H1 (cell line): ENCODE results near the gene NRXN3. TPM values are rescaled to one million over a fixed set of nuclear protein-coding genes. Genes with fewer than 3 reads are reported as not detected.

Source experiments
- CTCF ChIA-PET: fragments of 300-600 bp; sonication (Branson Sonifier 250); formaldehyde crosslinking; loops from one replicate; lab custom pipeline; 2021; ENCODE audit not compliant: partially characterized antibody; lab: Charles Lee
- POLR2A ChIA-PET: fragments of 300-600 bp; sonication (Branson Sonifier 250); formaldehyde crosslinking; loops from one replicate; lab custom pipeline; 2021; ENCODE audit warnings: inconsistent platforms; ENCODE audit not compliant: partially characterized antibody; lab: Charles Lee
- DNase-seq, 2 experiments: peaks; one replicate each; pipeline versions ENCODE4 v3.0.0 to v3.0.0-alpha.2; 2010 to 2022; ENCODE audit warnings: low spot score in 2 of 2, low read depth in 1 of 2, mixed read lengths in 1 of 2
- FAIRE-seq: peaks from 2 replicates; lab custom pipeline; 2011; peaks lifted over from hg19 to GRCh38; lab: Jason Lieb, UNC
- H2AFZ ChIP-seq: 2 replicates; pipeline ENCODE4 v1.8.1; 2012; ENCODE audit warnings: low read length, inconsistent platforms
- H2AK5ac ChIP-seq: 2 replicates; pipeline ENCODE4 v1.6.1; 2013; ENCODE audit warnings: low read depth, low read length
- H2BK120ac ChIP-seq: replicated peaks from 2 replicates; pipeline ENCODE3; 2013; ENCODE audit warnings: low read depth, low read length, inconsistent platforms
- H2BK12ac ChIP-seq: 2 replicates; pipeline ENCODE4 v1.6.1; 2013; ENCODE audit warnings: low read depth, low read length
- H2BK15ac ChIP-seq: 2 replicates; pipeline ENCODE4 v1.6.1; 2013; ENCODE audit warnings: low read length
- H2BK20ac ChIP-seq: 2 replicates; pipeline ENCODE4 v1.6.1; 2013; ENCODE audit warnings: low read length
- H2BK5ac ChIP-seq: 2 replicates; pipeline ENCODE4 v1.6.1; 2013; ENCODE audit warnings: low read depth, low read length
- H3K14ac ChIP-seq: 2 replicates; pipeline ENCODE4 v1.6.1; 2013; ENCODE audit warnings: inconsistent platforms; ENCODE audit not compliant: insufficient read length
- H3K18ac ChIP-seq: 2 replicates; pipeline ENCODE4 v1.6.1; 2013; ENCODE audit warnings: low read length; ENCODE audit errors: extremely low read depth
- H3K23ac ChIP-seq: 2 replicates; pipeline ENCODE4 v1.6.1; 2013; ENCODE audit warnings: inconsistent platforms; ENCODE audit not compliant: insufficient read length
- H3K23me2 ChIP-seq: 2 replicates; pipeline ENCODE4 v1.6.1; 2013; ENCODE audit warnings: low read depth, low read length
- H3K27ac ChIP-seq: 2 replicates; pipeline ENCODE4 v1.6.1; 2011; ENCODE audit warnings: low read depth, low read length, inconsistent platforms
- H3K27me3 ChIP-seq, 4 experiments: replicated peaks in 1 of 4; 1 replicate in 1 of 4; 2 replicates in 3 of 4; pipeline versions ENCODE4 v1.6.1 to v1.8.1; 2011 to 2013; ENCODE audit warnings: low read length in 3 of 4, mild to moderate bottlenecking in 3 of 4, inconsistent platforms in 2 of 4, mixed read lengths in 2 of 4, moderate library complexity in 1 of 4; ENCODE audit not compliant: control insufficient read depth in 3 of 4, insufficient read depth in 3 of 4; ENCODE audit errors: extremely low read depth in 1 of 4
- H3K36me3 ChIP-seq, 4 experiments: 2 replicates each; pipeline versions ENCODE4 v1.6.1 to v1.8.1; 2011 to 2013; ENCODE audit warnings: mild to moderate bottlenecking in 4 of 4, low read length in 3 of 4, moderate library complexity in 2 of 4, control low read depth in 1 of 4, inconsistent platforms in 1 of 4; ENCODE audit not compliant: insufficient read depth in 4 of 4, control insufficient read depth in 2 of 4
- H3K4ac ChIP-seq: replicated peaks from 2 replicates; pipeline ENCODE3; 2013; ENCODE audit warnings: low read length, low read depth, mixed read lengths, inconsistent platforms; ENCODE audit not compliant: insufficient read length
- H3K4me1 ChIP-seq, 4 experiments: replicated peaks in 1 of 4; 1 replicate in 1 of 4; 2 replicates in 3 of 4; pipeline versions ENCODE4 v1.6.1 to v1.8.1; 2011 to 2013; ENCODE audit warnings: low read length in 3 of 4, inconsistent platforms in 2 of 4, mixed read lengths in 1 of 4; ENCODE audit not compliant: insufficient read depth in 4 of 4, control insufficient read depth in 3 of 4
- H3K4me2 ChIP-seq, 2 experiments: 2 replicates each; pipeline versions ENCODE4 v1.6.1 to v1.8.1; 2011 to 2013; ENCODE audit warnings: low read depth in 2 of 2, low read length in 2 of 2, control low read depth in 1 of 2, inconsistent platforms in 1 of 2, mild to moderate bottlenecking in 1 of 2; ENCODE audit not compliant: insufficient read depth in 1 of 2
- H3K4me3 ChIP-seq, 4 experiments: fragments of 200-600, 300-600 bp in 1 of 4; sonication (generic), shearing (Covaris generic), sonication (Bioruptor Twin) in 1 of 4; 2 replicates each; pipeline versions ENCODE4 v1.5.1 to v1.8.1; 2011 to 2016; ENCODE audit warnings: low read length in 4 of 4, low read depth in 3 of 4, control low read depth in 2 of 4, inconsistent platforms in 2 of 4, mild to moderate bottlenecking in 2 of 4, mixed read lengths in 1 of 4, moderate library complexity in 1 of 4; ENCODE audit not compliant: insufficient read depth in 2 of 4; ENCODE audit errors: extremely low read depth in 1 of 4
- H3K56ac ChIP-seq: replicated peaks from 2 replicates; pipeline ENCODE3; 2013; ENCODE audit warnings: low read depth, mild to moderate bottlenecking, mixed read lengths, low read length, inconsistent platforms; ENCODE audit not compliant: insufficient read length
- H3K79me1 ChIP-seq: 2 replicates; pipeline ENCODE4 v1.6.1; 2013; ENCODE audit warnings: low read depth, low read length, control low read depth
- H3K79me2 ChIP-seq, 2 experiments: 2 replicates each; pipeline versions ENCODE4 v1.6.1 to v1.8.1; 2012 to 2013; ENCODE audit warnings: low read length in 2 of 2, mild to moderate bottlenecking in 2 of 2, inconsistent platforms in 1 of 2; ENCODE audit not compliant: insufficient read depth in 2 of 2, control insufficient read depth in 1 of 2
- H3K9ac ChIP-seq, 4 experiments: replicated peaks in 1 of 4; 1 replicate in 1 of 4; 2 replicates in 3 of 4; pipeline versions ENCODE4 v1.6.1 to v1.8.1; 2011 to 2013; ENCODE audit warnings: low read depth in 3 of 4, low read length in 3 of 4, control low read depth in 2 of 4, mild to moderate bottlenecking in 2 of 4, moderate library complexity in 2 of 4, inconsistent platforms in 1 of 4; ENCODE audit errors: extremely low read depth in 1 of 4
- H3K9me3 ChIP-seq, 2 experiments: 2 replicates each; pipeline versions ENCODE4 v1.6.1 to v1.8.1; 2012 to 2013; ENCODE audit warnings: mild to moderate bottlenecking in 2 of 2, moderate library complexity in 2 of 2, control low read depth in 1 of 2, inconsistent platforms in 1 of 2, low read depth in 1 of 2, low read length in 1 of 2, mixed read lengths in 1 of 2; ENCODE audit not compliant: insufficient read depth in 2 of 2
- H4K20me1 ChIP-seq, 2 experiments: replicated peaks in 1 of 2; 2 replicates each; pipeline versions ENCODE3 to v1.8.1; 2011 to 2013; ENCODE audit warnings: inconsistent platforms in 2 of 2, low read length in 2 of 2, mild to moderate bottlenecking in 1 of 2; ENCODE audit not compliant: insufficient read depth in 2 of 2, control insufficient read depth in 1 of 2
- H4K5ac ChIP-seq: 2 replicates; pipeline ENCODE4 v1.6.1; 2013; ENCODE audit warnings: low read length, low read depth, mixed read lengths, inconsistent platforms; ENCODE audit not compliant: insufficient read length
- H4K8ac ChIP-seq: 2 replicates; pipeline ENCODE4 v1.8.0; 2013; ENCODE audit warnings: mild to moderate bottlenecking, moderate library complexity, low read length, inconsistent platforms; ENCODE audit not compliant: insufficient read depth; ENCODE audit errors: extremely low read depth
- H4K91ac ChIP-seq: replicated peaks from 2 replicates; pipeline ENCODE3; 2013; ENCODE audit warnings: low read length, mixed read lengths, inconsistent platforms; ENCODE audit not compliant: insufficient read length
- BCL11A ChIP-seq, 2 experiments: IDR thresholded peaks; one replicate each; pipeline ENCODE4 v1.6.1; 2011; ENCODE audit warnings: low read depth in 2 of 2, low read length in 2 of 2, mild to moderate bottlenecking in 2 of 2
- CHD1 ChIP-seq: IDR thresholded peaks from 2 replicates; pipeline ENCODE4 v1.6.1; 2012; ENCODE audit warnings: low read depth, low read length, improper control_type of control experiment
- CREB1 ChIP-seq: IDR thresholded peaks from 2 replicates; pipeline ENCODE4 v1.6.1; 2012; ENCODE audit warnings: inconsistent platforms
- EGR1 ChIP-seq: IDR thresholded peaks from 2 replicates; pipeline ENCODE4 v1.6.1; 2011; ENCODE audit warnings: low read depth, low read length, borderline replicate concordance
- FOSL1 ChIP-seq: IDR thresholded peaks from 2 replicates; pipeline ENCODE4 v1.6.1; 2011; ENCODE audit warnings: mild to moderate bottlenecking, low read depth, low read length, moderate library complexity; ENCODE audit not compliant: insufficient read depth
- HDAC6 ChIP-seq: IDR thresholded peaks from one replicate; pipeline ENCODE4 v1.7.1; 2012; ENCODE audit warnings: low read depth, mild to moderate bottlenecking, inconsistent platforms, low read length, moderate library complexity
- RNF2 ChIP-seq: fragments of 200-900, 300-1000 bp; sonication (generic); IDR thresholded peaks from 2 replicates; pipeline ENCODE4 v1.7.1; 2016; ENCODE audit warnings: borderline replicate concordance, low read depth, mild to moderate bottlenecking, antibody characterized with exemption, low read length; ENCODE audit not compliant: poor library complexity, severe bottlenecking; ENCODE audit errors: missing control alignments
- SIRT6 ChIP-seq: IDR thresholded peaks from one replicate; pipeline ENCODE4 v1.7.1; 2012; ENCODE audit warnings: low read length, inconsistent platforms
- SP4 ChIP-seq: IDR thresholded peaks from 2 replicates; pipeline ENCODE4 v1.6.1; 2012; ENCODE audit warnings: low read length, inconsistent platforms
- SUZ12 ChIP-seq: fragments of 200-600 bp; sonication (generic); IDR thresholded peaks from 2 replicates; pipeline ENCODE4 v1.6.1; 2012; ENCODE audit warnings: mild to moderate bottlenecking, inconsistent platforms, low read length, moderate library complexity, mixed read lengths
- ZNF274 ChIP-seq: IDR thresholded peaks from 2 replicates; pipeline ENCODE4 v1.7.0; 2012; ENCODE audit warnings: low read length, borderline replicate concordance; ENCODE audit errors: extremely low read depth
- WGBS, 2 experiments: shearing (Covaris generic) in 1 of 2; methylation state at CpG; one replicate each; pipeline versions ENCODE4 v1.1.6 to v1.1.7; 2013 to 2015; ENCODE audit warnings: low lambda C conversion rate in 2 of 2, mixed read lengths in 2 of 2, inconsistent platforms in 1 of 2, low coverage in 1 of 2, missing lambda C conversion rate in 1 of 2; ENCODE audit not compliant: insufficient replicate concordance in 2 of 2, insufficient coverage in 1 of 2, insufficient read length in 1 of 2; ENCODE audit errors: extremely low coverage in 1 of 2, missing lambda C conversion rate in 1 of 2; 5-methylcytosine and 5-hydroxymethylcytosine counted together
- polyA plus RNA-seq, 7 experiments: library from polyadenylated mRNA; depleted of rRNA in 3 of 7; stranded (reverse) in 5 of 7; unstranded in 2 of 7; fragments of >200 nt in 5 of 7; fragments of 200-250 nt in 2 of 7; gene quantifications; 1 replicate in 5 of 7; 2 replicates in 1 of 7; 4 replicates in 1 of 7; pipeline versions ENCODE4 v1.2.1 to v1.2.3, GENCODE V29; 2011 to 2013; ENCODE audit warnings: missing spikeins in 2 of 7, mixed read lengths in 2 of 7
- total RNA-seq: library from RNA; stranded (reverse); fragmentation: NEBNext Ultra II Directional; extraction: Animal tissue kit (Norgen Biotek cat#: 25700); gene quantifications from 2 replicates; pipeline ENCODE4 v1.2.1, GENCODE V29; 2021

Gene NRXN3
- total and polyA plus RNA-seq, 2 of the 8 experiments (the other 6 are each of a cell fraction or from before 2014, with no cell fraction given) = 2.6 to 4.1 TPM

GRCh38 chr14:79246173-79246572, 1076.0 kb downstream of the NRXN3 start:
- Histone ChIP-seq H3K4me3 (no peak overlapping the region), H2BK20ac (no peak overlapping the region), H3K23ac (no peak overlapping the region), H3K79me1 (no peaks in the 10 kb centered on the region), H3K14ac (no peak overlapping the region), H2BK120ac (no peak overlapping the region), H2BK15ac (no peak overlapping the region), H3K27me3 (no peaks in the 10 kb centered on the region), H3K4ac (no peak overlapping the region), H3K56ac (no peak overlapping the region), H3K4me1 (peaks cover 0 to 5% (median 0%) of the 10 kb centered on the region in 4 experiments; a peak in 1 of 7 replicates), H3K9me3 (no peaks in the 10 kb centered on the region), H3K18ac (no peak overlapping the region), H3K79me2 (no peaks in the 10 kb centered on the region), H3K4me2 (no peak overlapping the region), H3K9ac (no peak overlapping the region), H2AK5ac (no peak overlapping the region), H3K23me2 (no peaks in the 10 kb centered on the region), H2BK5ac (no peak overlapping the region), H3K27ac (no peak overlapping the region), H2AFZ (no peak overlapping the region), H4K91ac (no peak overlapping the region), H2BK12ac (no peak overlapping the region), H3K36me3 (no peaks in the 10 kb centered on the region), H4K8ac (no peak overlapping the region), H4K5ac (no peak overlapping the region), H4K20me1 (no peaks in the 10 kb centered on the region)
- 93% methylated on average over 3 of the region's 3 CpGs; no CpG with 5 or more reads in 1 of the 2 experiments for WGBS, 2 experiments
- ChIA-PET CTCF (interaction anchor here (2.0 kb wide), 1 partner anchor 10 kb away, joined by 8 read pairs; no protein-coding TSS in a partner anchor), POLR2A (no interaction called here)
- FAIRE-seq (no peak), DNase-seq (no peak)
- TF ChIP-seq CREB1 (no peak), SUZ12 (no peak), BCL11A (IDR thresholded peaks at IDR 0.05; ENCODE audit: low read depth in 2 of 2, low read length in 2 of 2) (no peak), CHD1 (no peak), FOSL1 (no peak), HDAC6 (no peak), RNF2 (no peak), SIRT6 (no peak), EGR1 (no peak), ZNF274 (no peak), SP4 (no peak)
